Measurements from ENCODE around the gene ERAL1. TPM values are rescaled to one million over a fixed set of nuclear protein-coding genes. Genes with fewer than 3 reads are reported as not detected.
A peak's percentile ranks its signal among the peaks of the same experiment; 100 is the strongest.
"Not testable (repeated sequence)": the region's sequence is repeated elsewhere in the genome, so short reads cannot be mapped to it uniquely, and the experiment has no call there.

ERAL1 gene
- total RNA-seq, 1 experiment from 2014 or later, result 47.2 TPM

DNA sequence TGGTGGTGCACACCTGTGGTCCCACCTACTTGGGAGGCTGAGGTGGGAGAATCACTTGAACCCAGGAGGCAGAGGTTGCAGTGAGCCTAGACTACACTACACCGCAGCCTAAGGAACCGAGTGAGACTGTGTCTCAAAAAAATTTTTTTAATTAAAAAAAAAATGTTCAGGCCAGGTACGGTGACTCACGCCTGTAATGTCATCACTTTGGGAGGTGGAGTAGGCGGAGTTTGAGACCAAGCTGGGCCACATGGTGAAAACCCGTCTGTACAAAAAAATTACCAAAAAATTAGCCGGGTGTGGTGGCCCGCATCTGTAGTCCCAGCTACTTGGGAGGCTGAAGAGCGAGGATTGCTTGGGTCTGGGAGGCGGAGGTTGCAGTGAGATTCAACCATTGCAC is 8.6 kb upstream of the ERAL1 start:
- H3K4me3 Mint-ChIP-seq (ENCODE audit: low read depth, unreplicated experiment), result no peak overlapping the region
- CTCF ChIA-PET, result interaction anchor here (0.6 kb wide), 1 partner anchor 33 kb away, joined by 3 read pairs; no protein-coding TSS in a partner anchor
- no peak overlapping the region for H3K27ac Mint-ChIP-seq (ENCODE audit: unreplicated experiment)
- no peaks in the 10 kb centered on the region for H3K27me3 Mint-ChIP-seq (ENCODE audit: unreplicated experiment)
- TF ChIP-seq, protein P1, sequence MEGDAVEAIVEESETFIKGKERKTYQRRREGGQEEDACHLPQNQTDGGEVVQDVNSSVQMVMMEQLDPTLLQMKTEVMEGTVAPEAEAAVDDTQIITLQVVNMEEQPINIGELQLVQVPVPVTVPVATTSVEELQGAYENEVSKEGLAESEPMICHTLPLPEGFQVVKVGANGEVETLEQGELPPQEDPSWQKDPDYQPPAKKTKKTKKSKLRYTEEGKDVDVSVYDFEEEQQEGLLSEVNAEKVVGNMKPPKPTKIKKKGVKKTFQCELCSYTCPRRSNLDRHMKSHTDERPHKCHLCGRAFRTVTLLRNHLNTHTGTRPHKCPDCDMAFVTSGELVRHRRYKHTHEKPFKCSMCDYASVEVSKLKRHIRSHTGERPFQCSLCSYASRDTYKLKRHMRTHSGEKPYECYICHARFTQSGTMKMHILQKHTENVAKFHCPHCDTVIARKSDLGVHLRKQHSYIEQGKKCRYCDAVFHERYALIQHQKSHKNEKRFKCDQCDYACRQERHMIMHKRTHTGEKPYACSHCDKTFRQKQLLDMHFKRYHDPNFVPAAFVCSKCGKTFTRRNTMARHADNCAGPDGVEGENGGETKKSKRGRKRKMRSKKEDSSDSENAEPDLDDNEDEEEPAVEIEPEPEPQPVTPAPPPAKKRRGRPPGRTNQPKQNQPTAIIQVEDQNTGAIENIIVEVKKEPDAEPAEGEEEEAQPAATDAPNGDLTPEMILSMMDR (IDR thresholded peaks at IDR 0.05; ENCODE audit: unreplicated experiment), result no peak
- intact Hi-C loops (cut with micrococcal nuclease; ENCODE audit: unreplicated experiment), result no loop called here
- H3K9me3 Mint-ChIP-seq (ENCODE audit: low read depth, unreplicated experiment), result no peaks in the 10 kb centered on the region
- no TSS peak for BruUV-seq (replicated peaks)
- H3K4me1 Mint-ChIP-seq (ENCODE audit: low read depth, unreplicated experiment), result no peaks in the 10 kb centered on the region
- peaks cover 15% of the 10 kb centered on the region for H3K36me3 Mint-ChIP-seq (ENCODE audit: insufficient read depth, unreplicated experiment)
- DNase-seq, result no peak

DNA sequence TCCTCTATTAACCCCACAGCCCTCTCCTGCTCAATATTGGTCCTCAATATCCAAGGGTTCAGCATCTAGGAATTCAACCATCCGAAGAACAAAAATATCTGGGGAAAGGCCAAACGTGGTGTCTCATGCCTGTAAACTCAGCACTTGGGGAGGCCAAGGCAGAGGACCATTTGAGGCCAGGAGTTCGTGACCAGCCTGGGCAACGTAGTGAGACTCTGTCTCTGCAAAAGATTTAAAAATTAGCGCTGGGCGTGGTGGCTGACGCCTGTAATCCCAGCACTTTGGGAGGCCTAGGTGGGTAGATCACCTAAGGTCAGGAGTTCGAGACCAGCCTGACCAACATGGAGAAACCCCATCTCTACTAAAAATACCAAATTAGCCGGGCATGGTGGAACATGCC is 8.1 kb upstream of the ERAL1 start:
- H3K36me3 Mint-ChIP-seq (ENCODE audit: insufficient read depth, unreplicated experiment), result peaks cover 14% of the 10 kb centered on the region
- H3K9me3 Mint-ChIP-seq (ENCODE audit: low read depth, unreplicated experiment); DNase-seq; intact Hi-C loops (cut with micrococcal nuclease; ENCODE audit: unreplicated experiment); H3K27me3 Mint-ChIP-seq (ENCODE audit: unreplicated experiment); H3K4me3 Mint-ChIP-seq (ENCODE audit: low read depth, unreplicated experiment); H3K4me1 Mint-ChIP-seq (ENCODE audit: low read depth, unreplicated experiment); BruUV-seq (replicated peaks); H3K27ac Mint-ChIP-seq (ENCODE audit: unreplicated experiment): not testable (repeated sequence)
- CTCF ChIA-PET, result interaction anchor here (0.6 kb wide), 1 partner anchor 33 kb away, joined by 3 read pairs; no protein-coding TSS in a partner anchor

DNA sequence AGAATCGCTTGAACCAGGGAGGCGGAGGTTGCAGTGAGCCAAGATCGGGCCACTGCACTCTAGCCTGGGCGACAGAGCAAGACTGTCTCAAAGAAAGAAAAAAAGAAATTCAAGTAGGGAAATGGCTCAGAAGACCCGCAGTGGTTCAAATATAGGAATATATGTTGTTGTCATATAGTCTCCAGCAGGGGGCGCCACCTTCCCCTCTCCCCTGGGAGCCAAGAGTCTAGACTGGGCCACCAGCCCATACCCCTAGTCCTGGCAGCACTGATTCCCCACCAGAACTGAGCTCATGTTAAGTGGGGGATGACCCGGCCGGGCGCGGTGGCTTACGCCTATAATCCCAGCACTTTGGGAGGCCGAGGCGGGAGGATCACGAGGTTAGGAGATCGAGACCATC is 6.1 kb upstream of the ERAL1 start:
- H3K9me3 Mint-ChIP-seq (ENCODE audit: low read depth, unreplicated experiment); BruUV-seq (replicated peaks); H3K4me3 Mint-ChIP-seq (ENCODE audit: low read depth, unreplicated experiment); H3K36me3 Mint-ChIP-seq (ENCODE audit: insufficient read depth, unreplicated experiment); intact Hi-C loops (cut with micrococcal nuclease; ENCODE audit: unreplicated experiment); H3K27me3 Mint-ChIP-seq (ENCODE audit: unreplicated experiment); CTCF ChIA-PET; H3K4me1 Mint-ChIP-seq (ENCODE audit: low read depth, unreplicated experiment); H3K27ac Mint-ChIP-seq (ENCODE audit: unreplicated experiment): not testable (repeated sequence)
- TF ChIP-seq, protein P1 (IDR thresholded peaks at IDR 0.05; ENCODE audit: unreplicated experiment), result peak; percentile 58
- DNase-seq, result peak; percentile 15

GRCh38 chr17:28849281-28849680 is 5.5 kb upstream of the ERAL1 start:
- H3K27me3 Mint-ChIP-seq (ENCODE audit: unreplicated experiment), result no peaks in the 10 kb centered on the region
- no peak for DNase-seq
- peaks cover 1% of the 10 kb centered on the region for H3K36me3 Mint-ChIP-seq (ENCODE audit: insufficient read depth, unreplicated experiment)
- H3K4me1 Mint-ChIP-seq (ENCODE audit: low read depth, unreplicated experiment), result no peaks in the 10 kb centered on the region
- H3K4me3 Mint-ChIP-seq (ENCODE audit: low read depth, unreplicated experiment), result no peak overlapping the region
- BruUV-seq (replicated peaks), result no TSS peak
- no peak overlapping the region for H3K27ac Mint-ChIP-seq (ENCODE audit: unreplicated experiment)
- TF ChIP-seq, protein P1 (IDR thresholded peaks at IDR 0.05; ENCODE audit: unreplicated experiment), result no peak
- CTCF ChIA-PET, result no interaction called here
- H3K9me3 Mint-ChIP-seq (ENCODE audit: low read depth, unreplicated experiment), result no peaks in the 10 kb centered on the region
- intact Hi-C loops (cut with micrococcal nuclease; ENCODE audit: unreplicated experiment), result no loop called here

- Mint-ChIP-seq H3K36me3 (ENCODE audit: insufficient read depth, unreplicated experiment) (peaks cover 19% of the 10 kb centered on the region), H3K27me3 (ENCODE audit: unreplicated experiment) (no peaks in the 10 kb centered on the region), H3K27ac (ENCODE audit: unreplicated experiment) (no peak overlapping the region), H3K4me1 (ENCODE audit: low read depth, unreplicated experiment) (no peaks in the 10 kb centered on the region), H3K9me3 (ENCODE audit: low read depth, unreplicated experiment) (no peaks in the 10 kb centered on the region), H3K4me3 (ENCODE audit: low read depth, unreplicated experiment) (no peak overlapping the region)
- DNase-seq, result no peak
- CTCF ChIA-PET, result interaction anchor here (0.6 kb wide), 1 partner anchor 22 kb away, joined by 4 read pairs; no protein-coding TSS in a partner anchor
- intact Hi-C loops (cut with micrococcal nuclease; ENCODE audit: unreplicated experiment), result loop anchor here (5.0 kb wide), 1 partner anchor 91 kb away; no protein-coding TSS in a partner anchor
- TF ChIP-seq, protein P1 (IDR thresholded peaks at IDR 0.05; ENCODE audit: unreplicated experiment), result no peak
- BruUV-seq (replicated peaks), result no TSS peak
Observed at GRCh38 chr17:28853295-28853694, 1.5 kb upstream of the ERAL1 start.

Data from Calu3 (cell line).